Measurements from ENCODE around the gene CTXN1.
"Not testable (repeated sequence)": the region's sequence is repeated elsewhere in the genome, so short reads cannot be mapped to it uniquely, and the experiment has no call there.

GRCh38 chr19:7893362-7894101, 32.4 kb downstream of the CTXN1 start:
- TF ChIP-seq EZH2 (IDR thresholded peaks at IDR 0.05; ENCODE audit: insufficient read depth, low read length); CTCF (IDR thresholded peaks at IDR 0.05; ENCODE audit: insufficient read depth, low read depth, low read length): not testable (repeated sequence)
